MM.1S (cell line): ENCODE data around the gene SELENOV.

ENCODE experiments used
- CTCF ChIP-seq: fragments of 300-600 bp; sonication (generic); IDR thresholded peaks from 2 replicates; pipeline ENCODE4 v1.5.1; 2016; ENCODE audit warnings: antibody characterized with exemption, low read length, mixed read lengths
- EZH2 ChIP-seq: fragments of 300-600 bp; sonication (generic); optimal IDR thresholded peaks from 2 replicates; pipeline ENCODE3; 2017; ENCODE audit warnings: low read depth, mild to moderate bottlenecking, antibody characterized with exemption, low read length, mixed read lengths
- EZH2phosphoT487 ChIP-seq: fragments of 300-600 bp; sonication (generic); IDR thresholded peaks from 2 replicates; pipeline ENCODE4 v1.6.1; 2018; ENCODE audit warnings: antibody characterized with exemption, low read length

GRCh38 chr19:39472746-39473442 is 42.0 kb upstream of the SELENOV start:
- TF ChIP-seq EZH2phosphoT487 (no peak), CTCF (no peak), EZH2 (no peak)
